GM12892 (cell line): Measurements from ENCODE around the gene G3BP1.

Experiments
- POLR2A ChIP-seq: IDR thresholded peaks from 2 replicates; pipeline ENCODE4 v1.6.1; 2011; ENCODE audit warnings: low read depth, low read length, control low read depth
- POLR2AphosphoS5 ChIP-seq: IDR thresholded peaks from 2 replicates; pipeline ENCODE4 v1.6.1; 2011; ENCODE audit warnings: low read depth, low read length, control low read depth

GRCh38 chr5:151846765-151847164 is 75.0 kb downstream of the G3BP1 start:
- TF ChIP-seq POLR2AphosphoS5 (no peak), POLR2A (no peak)
